NOMO-1 treated with DMSO at 0.1 percent for 48 hours (cell line): ENCODE measurements around the gene SNRNP200.
"Not testable (repeated sequence)": the region's sequence is repeated elsewhere in the genome, so short reads cannot be mapped to it uniquely, and the experiment has no call there.

ENCODE experiments used
- DNase-seq: peaks from one replicate; lab custom pipeline; 2025; ENCODE audit not compliant: unreplicated experiment; lab: John Stamatoyannopoulos, UW

Gene SNRNP200

GRCh38 chr2:96325041-96325883 is 19.9 kb upstream of the SNRNP200 start, which contains the start of gene ITPRIPL1:
Gene ITPRIPL1, plus strand, starts transcription at chr2:96325317. Its CDS starts 523 bp downstream, at chr2:96325840.
- DNase-seq = peak; percentile 3

DNA sequence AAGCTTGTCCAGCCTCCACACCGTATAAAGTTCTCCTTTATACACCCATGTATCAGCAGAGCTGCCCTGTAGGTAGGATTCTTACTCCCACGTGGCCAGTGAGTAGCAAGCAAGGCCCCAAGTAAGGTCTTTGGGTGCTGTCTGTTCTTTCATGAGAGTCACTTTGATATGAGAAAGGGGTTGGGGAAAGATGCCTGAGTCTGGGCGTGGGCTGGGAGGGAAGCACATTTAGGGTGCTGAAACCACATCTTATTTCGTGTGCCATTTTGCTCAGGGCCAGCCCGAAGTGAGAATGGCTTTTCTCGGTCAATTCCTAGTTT is 19.3 kb upstream of the SNRNP200 start:
- DNase-seq = no peak

DNA sequence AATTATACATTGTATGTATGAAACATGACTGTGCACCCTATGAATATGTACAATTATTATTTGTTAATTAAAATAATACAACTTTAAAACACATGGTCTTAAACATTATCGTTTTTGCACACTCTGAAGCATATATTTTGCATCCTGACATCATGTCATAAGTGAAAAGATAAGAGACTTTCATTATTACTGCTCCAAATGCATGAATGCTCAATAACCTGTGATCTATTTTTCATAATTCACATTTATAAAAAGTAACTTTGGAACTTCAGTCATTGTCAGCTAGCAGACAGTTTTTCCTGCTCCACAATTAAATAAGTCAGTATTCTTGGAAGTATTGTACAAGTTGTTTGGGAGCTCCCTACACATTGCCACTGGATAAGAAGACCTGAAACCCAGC is 18.5 kb upstream of the SNRNP200 start:
- DNase-seq = no peak

DNA sequence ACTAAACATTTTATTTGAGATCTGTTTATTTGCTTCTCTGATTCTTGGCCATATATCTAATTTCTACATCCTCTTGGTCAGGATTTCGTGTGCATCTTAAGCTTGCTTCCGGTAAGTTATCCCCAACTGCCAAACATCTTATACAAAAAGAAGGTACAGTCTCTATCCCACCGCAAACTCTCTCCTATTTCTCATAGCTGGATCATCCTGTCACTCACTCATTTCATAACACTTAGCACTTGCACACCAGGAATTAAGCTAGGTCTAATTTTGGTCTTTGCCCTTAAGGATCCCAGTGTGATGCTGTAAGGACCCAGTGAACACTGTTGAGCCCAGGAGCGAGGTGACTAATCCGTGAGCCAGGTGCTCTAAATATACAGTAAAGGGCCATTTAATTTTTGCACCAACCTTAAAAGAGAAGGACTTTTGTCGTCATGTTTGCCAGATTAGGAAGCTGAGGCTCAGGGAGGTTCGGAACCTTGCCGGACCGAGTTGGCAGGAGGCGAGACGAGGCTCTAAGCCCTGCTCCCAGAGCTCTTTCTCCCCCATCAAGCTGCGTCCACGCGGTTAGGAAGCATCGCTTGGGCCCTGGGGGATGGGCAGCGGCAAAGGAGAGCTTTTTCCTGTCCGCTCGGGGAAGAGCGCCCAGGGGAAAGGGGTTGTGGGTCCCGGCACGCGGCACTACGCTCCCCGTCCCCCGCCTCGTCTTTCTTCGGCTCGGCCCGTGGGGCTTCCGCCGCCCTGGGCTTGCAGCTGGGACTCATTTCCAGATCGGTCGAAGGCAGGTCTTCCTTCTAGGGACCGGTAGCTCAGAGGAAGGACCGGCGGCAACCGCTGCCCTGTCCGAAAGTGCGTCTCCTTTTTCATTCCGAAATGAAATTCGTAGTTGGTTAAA is 15.6 kb upstream of the SNRNP200 start:
- DNase-seq = no peak

DNA sequence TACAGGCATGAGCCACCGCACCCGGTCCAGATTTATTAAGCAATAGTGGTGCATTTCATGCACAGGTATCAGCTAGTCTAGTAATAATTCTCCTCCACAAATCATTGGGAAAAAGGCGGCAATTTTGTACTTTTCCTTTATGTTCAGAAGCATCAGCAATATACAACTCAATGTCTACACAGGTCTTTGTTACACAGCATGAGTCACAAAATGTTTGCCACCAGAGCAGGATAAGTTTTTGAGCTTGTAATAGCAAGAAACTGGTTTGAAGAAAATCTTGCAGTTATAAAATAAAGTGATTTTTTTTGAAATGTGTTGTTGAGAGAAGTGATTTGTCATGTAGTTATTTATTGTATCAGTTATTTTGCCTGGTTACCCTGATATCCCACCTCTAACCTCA is 15.0 kb upstream of the SNRNP200 start:
- no peak for DNase-seq

DNA sequence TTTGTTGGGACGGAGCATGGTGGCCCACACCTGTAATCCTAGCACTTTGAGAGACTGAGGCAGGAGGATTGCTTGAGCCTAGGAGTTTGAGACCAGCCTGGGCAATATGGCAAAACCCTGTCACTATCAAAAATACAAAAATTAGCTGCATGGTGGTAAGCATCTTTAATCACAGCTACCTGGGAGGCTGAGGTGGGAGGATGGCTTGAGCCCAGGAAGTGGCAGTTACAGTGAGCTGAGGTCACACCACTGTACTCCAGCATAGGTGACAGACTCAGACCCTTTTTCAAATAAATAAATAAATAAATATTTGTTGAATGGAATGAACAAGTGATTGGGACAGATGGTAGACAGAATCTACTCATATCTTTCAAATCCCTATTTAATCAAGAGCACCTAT is 14.1 kb upstream of the SNRNP200 start:
- DNase-seq = no peak

DNA sequence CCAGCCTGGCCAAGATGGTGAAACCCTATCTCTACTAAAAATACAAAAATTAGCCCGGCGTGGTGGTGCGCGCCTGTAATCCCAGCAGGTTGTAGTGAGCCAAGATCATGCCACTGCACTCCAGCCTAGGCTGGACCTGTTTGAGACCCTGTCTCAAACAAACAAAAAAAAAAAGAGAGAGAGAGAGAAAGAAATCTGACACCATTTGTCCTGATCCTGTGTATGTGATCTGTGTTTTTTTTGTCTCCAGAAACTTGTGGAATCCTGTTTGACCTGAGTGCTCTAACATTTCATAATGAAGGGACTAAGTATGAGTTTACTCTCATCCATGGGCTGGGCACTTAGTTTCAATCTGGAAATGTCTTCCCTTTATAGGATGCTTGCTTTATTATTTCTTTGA is 13.4 kb upstream of the SNRNP200 start:
- no peak for DNase-seq

DNA sequence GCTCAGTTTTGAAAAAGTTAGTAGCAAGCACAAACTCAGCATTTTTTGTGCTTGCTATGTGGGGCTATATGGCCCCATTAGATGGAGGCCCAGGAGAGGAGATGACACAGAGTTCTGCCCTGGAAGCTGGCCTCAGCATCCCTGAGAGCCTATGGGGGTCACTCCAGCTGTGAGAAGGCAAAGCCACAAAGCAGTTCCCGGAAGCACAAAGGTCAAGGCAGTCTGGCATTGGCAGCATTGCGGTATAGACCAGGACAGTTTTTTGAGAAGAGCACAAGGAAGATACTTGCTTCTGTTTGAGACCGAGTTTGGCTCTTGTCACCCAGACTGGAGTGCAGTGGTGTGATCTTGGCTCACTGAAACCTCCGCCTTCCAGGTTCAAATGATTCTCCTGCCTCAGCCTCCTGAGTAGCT is 12.2 kb upstream of the SNRNP200 start:
- no peak for DNase-seq

GRCh38 chr2:96316999-96317398 is 11.7 kb upstream of the SNRNP200 start:
- no peak for DNase-seq

DNA sequence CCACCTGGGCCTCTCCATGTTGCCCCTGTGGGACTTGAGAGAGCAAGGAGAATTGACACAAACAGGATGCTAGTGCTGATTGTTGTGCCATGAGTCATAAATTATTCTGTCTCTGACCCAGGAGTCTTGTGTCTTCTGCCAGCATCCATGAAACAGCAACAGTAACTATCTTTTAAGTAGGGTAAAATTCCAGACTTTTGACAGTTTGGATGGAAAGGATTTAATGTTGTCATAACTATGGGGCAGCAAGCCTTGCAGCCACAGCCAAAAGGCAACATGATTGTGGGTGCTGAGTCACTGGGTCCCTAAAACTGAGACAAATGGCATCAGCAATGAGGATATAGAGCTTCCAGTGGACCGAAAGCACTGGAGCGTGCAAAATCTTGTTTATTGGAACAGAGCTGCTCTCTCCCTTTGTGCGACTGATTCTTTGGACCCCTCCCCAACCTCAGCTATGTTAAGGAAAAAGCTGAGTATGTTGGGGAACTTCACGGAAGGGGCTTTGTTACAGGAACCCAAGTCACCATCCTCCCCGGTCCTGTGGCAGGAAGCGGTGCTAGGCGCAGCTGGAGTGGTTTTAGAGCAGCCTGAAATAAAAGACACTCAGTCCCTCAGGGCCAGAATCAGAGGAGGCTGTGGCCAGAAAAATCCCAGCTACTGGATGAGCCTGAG is 10.2 kb upstream of the SNRNP200 start:
- no peak for DNase-seq

DNA sequence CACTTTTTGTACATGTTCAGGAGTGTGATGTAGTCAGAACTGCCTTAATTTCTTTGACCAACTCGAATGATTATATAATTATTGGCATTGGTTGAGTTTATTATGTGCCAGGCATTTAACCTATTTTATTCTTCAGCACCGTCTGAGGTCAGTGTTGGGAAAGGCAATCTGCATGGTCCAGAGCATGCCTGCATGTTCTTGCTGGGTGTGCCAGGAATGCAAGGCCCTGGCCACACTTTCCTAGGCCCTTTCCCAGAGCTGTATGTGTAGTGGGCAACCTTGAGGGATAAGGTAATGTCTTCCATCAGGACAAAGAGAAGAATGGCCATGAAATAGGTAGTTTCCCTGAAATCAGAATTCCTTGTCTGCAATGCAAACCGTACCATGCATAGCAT is 9.7 kb upstream of the SNRNP200 start:
- no peak for DNase-seq

- no peak for DNase-seq
These were observed 2.9 kb upstream of the SNRNP200 start for GRCh38 chr2:96308248-96308647.

- DNase-seq = no peak
These were observed 1.0 kb upstream of the SNRNP200 start for GRCh38 chr2:96306370-96306769.

GRCh38 chr2:96305979-96306308 is 598 bp upstream of the SNRNP200 start:
- no peak for DNase-seq

DNA sequence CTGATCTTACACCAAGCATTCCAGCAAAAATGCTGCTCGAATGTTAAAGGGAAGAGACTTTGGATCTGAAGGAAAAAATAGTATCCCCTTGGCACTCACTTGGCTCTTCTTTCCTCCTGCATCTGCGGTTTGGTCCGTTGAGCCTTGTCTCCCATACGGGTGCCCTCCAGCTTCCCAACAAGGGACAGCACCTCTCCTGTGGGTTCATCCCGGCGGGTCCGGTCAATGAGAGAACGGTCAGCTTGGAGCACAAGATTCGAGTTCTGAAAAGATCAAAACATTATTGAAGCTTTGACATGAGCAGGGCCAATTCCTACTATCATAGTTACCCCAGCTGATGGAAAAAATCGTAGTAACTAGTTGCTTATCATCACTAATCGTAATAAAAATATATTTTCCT is 740 bp downstream of the SNRNP200 start:
- DNase-seq = no peak

DNA sequence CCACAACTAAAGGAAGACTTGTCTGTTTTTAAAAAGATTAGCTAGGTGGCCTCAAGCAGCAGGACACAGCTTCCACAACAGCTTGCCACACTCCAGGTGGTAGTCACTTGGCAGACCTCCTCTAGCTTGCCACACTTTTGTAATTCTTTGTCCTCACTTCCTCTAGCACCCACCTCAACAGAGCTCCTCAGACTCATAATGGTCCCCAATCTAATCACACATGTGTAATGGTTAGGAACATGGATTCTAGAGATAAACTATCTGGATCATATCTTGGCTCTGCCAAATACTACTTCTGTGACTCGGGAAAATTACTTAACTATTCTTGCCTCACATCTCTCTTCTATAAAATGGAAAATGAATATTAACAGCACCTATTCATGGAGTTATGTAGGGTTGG is 3.5 kb downstream of the SNRNP200 start:
- no peak for DNase-seq

DNA sequence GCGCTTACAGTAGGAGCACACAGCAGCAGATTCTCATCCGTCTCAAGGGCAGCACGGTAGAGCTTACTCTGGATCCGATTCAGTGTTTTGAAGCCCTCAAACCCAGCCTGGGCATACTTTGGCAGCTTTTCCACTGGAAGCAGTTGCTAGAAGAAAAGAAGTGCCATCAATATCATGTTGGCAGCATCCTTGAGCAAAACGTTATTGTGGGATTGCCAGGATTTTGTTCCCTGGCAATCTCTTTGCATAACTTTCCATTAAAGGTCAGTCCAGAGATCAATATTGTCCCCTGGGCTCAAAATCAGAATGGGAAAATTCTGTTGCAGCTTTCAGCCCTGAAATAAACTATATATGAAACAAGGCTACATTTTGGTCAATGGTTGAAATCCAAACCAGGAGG is 8.4 kb downstream of the SNRNP200 start:
- DNase-seq = no peak

- DNase-seq = not testable (repeated sequence)
These were observed 11.1 kb downstream of the SNRNP200 start for GRCh38 chr2:96294271-96294670.

GRCh38 chr2:96291751-96292150 is 13.6 kb downstream of the SNRNP200 start:
- DNase-seq = no peak

DNA sequence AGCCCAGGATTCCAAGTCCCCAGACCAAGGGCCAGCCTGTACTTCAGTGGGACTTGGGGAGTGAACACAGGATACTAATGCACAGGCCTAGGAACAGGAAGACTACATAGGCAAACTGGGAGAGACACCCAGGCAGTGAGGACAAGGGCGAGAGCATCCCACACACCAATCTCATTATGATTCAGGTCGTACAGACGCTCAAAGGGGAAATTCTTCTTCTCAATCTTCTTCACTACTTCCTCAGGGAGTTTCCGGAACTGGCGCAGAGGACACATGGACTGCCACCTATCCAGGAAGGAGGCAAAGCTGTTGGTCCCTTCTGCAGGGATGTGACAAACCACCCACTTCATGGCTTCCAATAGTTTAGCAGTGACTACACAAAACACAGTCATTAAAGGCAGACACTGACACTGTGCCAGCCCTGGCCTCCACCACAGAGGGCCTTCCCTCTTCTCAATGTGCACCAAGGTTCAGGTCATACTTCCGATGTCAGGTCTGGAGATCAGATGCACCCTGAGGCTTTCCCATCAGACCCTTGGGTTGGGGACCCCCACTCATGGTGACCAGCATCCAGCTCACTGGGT is 18.0 kb downstream of the SNRNP200 start:
- DNase-seq = no peak

DNA sequence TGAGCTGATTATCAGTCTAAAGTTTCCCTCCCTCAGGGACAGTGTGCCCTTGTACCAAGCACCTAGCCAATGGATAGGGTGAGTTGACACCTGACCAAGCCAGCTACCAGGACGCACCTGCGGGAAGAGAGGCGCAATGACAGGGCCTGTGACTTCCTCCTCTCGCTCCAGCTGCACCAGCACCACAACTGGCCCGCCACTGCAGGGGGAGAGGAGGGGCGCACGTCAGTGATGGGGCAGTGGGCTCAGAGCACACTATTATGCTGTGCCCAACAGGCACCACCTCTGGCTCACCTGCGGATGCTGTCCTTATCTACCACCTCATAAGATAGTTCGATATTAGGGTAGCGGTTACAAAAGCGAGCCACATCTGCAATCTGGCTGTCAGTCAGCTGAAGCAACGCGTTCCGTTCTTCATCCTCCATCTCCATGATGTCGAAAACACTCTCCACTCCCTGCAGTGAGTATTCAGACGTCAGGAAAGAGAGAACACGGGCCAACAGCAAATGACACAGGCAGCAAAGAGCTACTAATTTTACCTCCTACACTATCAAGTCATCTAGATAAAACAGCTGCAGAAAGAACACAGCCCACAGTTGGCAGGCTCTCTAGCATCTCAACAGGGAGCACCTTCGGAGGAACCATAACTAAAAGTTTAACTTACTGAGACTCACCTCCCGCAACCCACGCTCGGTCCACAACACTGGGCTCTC is 28.4 kb downstream of the SNRNP200 start:
- no peak for DNase-seq
